ENCODE measurements around the gene DCT. TPM values are rescaled to one million over a fixed set of nuclear protein-coding genes. Genes with fewer than 3 reads are reported as not detected.
A peak's percentile ranks its signal among the peaks of the same experiment; 100 is the strongest.

The DCT gene
- total RNA-seq, 2 experiments from 2014 or later: 0.06 TPM; not detected in 1

DNA sequence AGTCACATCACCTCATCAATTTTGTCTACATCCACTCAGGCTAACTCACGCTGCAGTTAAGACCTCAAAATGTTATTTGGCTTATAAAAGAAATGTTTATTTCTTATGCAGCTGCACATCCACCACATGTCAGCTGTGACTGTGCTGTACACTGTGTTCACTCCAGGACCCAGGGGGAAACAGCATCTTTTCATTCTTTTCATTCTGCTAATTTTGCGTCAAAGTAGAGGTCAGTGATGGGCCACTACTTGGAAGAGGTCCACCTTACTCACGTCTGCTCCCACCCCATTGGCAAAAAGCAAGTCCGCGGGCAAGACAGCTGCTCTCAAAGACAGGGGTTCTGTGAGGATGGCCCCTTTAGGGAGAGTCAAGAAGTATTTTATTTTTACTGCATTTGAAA, 4.5 kb upstream of the DCT start:
- no peaks in the 10 kb centered on the region for H3K36me3 Mint-ChIP-seq
- H3K9me3 Mint-ChIP-seq (ENCODE audit: low read depth): no peaks in the 10 kb centered on the region
- no peak overlapping the region for H3K4me3 Mint-ChIP-seq
- DNase-seq: no peak
- H3K27me3 Mint-ChIP-seq: peaks cover 8% of the 10 kb centered on the region
- no peak overlapping the region for H3K27ac Mint-ChIP-seq
- H3K4me1 Mint-ChIP-seq: peaks cover 2% of the 10 kb centered on the region
- ATAC-seq: no peak
- CTCF ChIA-PET: interaction anchor here (1.2 kb wide), 1 partner anchor 48 kb away, joined by 3 read pairs; no protein-coding TSS in a partner anchor

DNA sequence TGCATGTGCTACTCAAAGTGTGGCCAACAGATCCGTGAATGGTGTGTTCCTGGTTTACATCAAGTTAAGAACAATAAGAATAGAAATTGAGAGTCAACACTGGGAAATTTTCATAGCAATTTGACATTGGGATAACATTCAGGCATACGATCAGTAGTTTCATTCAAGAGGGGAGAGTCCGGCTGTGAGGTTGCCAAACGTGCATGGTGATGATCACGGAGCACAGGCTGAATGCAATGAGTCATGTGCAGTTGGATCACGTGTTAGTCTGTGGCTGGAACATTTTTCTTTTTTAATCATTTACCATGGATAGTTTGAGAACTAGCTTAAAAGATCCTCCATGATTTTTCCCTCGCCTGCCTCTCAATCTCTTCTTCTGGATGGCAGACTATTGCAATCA, 2.5 kb upstream of the DCT start:
- no peak for ATAC-seq
- CTCF ChIA-PET: no interaction called here
- Mint-ChIP-seq H3K27ac (no peak overlapping the region), H3K27me3 (peaks cover 3% of the 10 kb centered on the region), H3K9me3 (ENCODE audit: low read depth) (no peaks in the 10 kb centered on the region), H3K4me1 (peaks cover 2% of the 10 kb centered on the region), H3K4me3 (no peak overlapping the region), H3K36me3 (no peaks in the 10 kb centered on the region)
- DNase-seq: no peak

DNA sequence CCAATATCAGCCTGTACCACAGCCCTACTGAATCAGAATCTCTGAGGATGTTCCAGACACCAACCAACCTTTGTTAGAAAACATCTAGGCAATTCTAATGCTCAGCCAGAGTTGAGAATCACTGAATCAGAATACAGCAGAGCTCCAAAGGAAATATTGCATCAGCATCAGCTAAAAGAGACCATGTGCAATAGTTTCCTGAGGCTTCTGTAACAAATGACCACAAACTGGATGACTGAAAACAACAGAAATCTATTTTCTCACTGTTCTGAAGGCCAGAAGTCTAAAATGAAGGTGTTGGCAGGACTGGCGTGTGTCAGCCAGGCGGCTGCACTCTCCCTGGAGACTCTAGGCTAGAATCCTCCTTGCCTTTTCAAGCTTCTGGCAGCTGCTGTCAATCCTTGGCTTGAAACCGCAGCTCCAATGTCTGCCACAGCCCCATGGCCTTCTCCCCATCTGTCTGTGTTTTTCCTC, 1.2 kb upstream of the DCT start:
- no peak overlapping the region for H3K27ac Mint-ChIP-seq
- no peaks in the 10 kb centered on the region for H3K36me3 Mint-ChIP-seq
- H3K9me3 Mint-ChIP-seq (ENCODE audit: low read depth): no peaks in the 10 kb centered on the region
- CTCF ChIA-PET: no interaction called here
- DNase-seq: no peak
- H3K4me1 Mint-ChIP-seq: peaks cover 2% of the 10 kb centered on the region
- no peaks in the 10 kb centered on the region for H3K27me3 Mint-ChIP-seq
- no peak for ATAC-seq
- no peak overlapping the region for H3K4me3 Mint-ChIP-seq

DNA sequence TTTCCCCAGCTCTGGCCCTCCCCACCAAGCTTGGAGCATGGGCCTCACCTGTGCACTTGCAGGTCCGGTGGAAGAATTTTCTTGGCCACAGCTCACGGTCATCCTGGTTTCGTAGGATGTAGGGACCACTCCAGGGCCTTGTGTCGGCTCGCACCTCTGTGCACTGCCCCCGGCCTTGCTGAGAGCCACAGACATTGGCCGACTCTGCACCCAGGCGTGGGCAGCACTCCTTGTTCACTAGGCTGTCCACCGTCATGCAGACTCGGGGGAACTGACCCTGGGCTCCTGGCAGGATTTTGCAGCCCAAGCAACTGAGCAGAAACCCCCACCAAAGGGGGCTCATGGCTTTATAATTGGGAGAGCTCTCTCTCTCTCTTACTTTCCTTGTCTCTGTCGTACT, 569 bp downstream of the DCT start:
- Mint-ChIP-seq H3K36me3 (no peaks in the 10 kb centered on the region), H3K4me1 (peaks cover 2% of the 10 kb centered on the region), H3K9me3 (ENCODE audit: low read depth) (no peaks in the 10 kb centered on the region), H3K27me3 (no peaks in the 10 kb centered on the region), H3K4me3 (no peak overlapping the region), H3K27ac (no peak overlapping the region)
- ATAC-seq (no peak), DNase-seq (no peak)
- CTCF ChIA-PET: interaction anchor here (1.2 kb wide), 1 partner anchor 142 kb away, joined by 3 read pairs; no protein-coding TSS in a partner anchor

DNA sequence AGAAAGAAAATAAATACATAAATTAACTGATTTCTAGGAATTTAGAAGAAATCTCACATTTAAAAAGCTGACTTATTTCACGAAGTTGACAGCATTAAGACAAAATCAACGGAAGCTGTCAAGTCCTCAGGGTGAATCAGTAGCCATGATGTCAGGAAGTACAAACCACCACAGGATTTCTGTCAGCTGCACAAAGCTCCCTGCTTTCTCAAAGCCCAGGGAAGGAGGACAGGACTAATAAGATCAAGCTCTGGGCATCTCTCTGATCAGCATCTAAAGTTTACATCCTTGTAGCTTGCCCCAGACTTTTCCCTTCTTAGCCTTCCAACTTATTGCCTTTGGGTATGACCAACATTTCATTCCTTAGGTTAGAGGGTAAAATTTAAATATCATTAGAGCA, 9.4 kb downstream of the DCT start:
- CTCF ChIA-PET: no interaction called here
- H3K36me3 Mint-ChIP-seq: no peaks in the 10 kb centered on the region
- H3K27ac Mint-ChIP-seq: no peak overlapping the region
- H3K9me3 Mint-ChIP-seq (ENCODE audit: low read depth): no peaks in the 10 kb centered on the region
- no peak overlapping the region for H3K4me3 Mint-ChIP-seq
- ATAC-seq (no peak), DNase-seq (no peak)
- no peaks in the 10 kb centered on the region for H3K27me3 Mint-ChIP-seq
- H3K4me1 Mint-ChIP-seq: no peaks in the 10 kb centered on the region

DNA sequence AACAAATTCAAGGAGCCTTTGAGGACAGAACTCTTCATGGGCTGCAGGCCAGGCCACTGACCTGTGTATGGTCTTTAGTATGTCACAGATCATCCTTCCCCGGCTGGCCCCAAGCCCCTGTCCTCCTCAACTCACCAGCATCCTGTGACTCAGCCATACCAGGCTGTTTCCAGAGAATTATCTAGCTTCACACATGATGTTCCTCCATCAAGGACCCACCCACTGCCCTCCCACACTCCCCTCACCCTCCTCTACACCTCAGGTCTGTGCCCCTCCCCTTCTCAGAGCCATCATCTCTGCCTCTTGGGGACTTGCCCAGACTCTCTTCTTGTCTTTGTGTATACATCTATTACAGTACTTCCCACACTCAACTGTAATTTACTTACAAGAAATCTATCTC, 14.7 kb downstream of the DCT start:
- no peaks in the 10 kb centered on the region for H3K9me3 Mint-ChIP-seq (ENCODE audit: low read depth)
- DNase-seq (no peak), ATAC-seq (no peak)
- H3K36me3 Mint-ChIP-seq: no peaks in the 10 kb centered on the region
- H3K27ac Mint-ChIP-seq: no peak overlapping the region
- H3K4me3 Mint-ChIP-seq: no peak overlapping the region
- H3K4me1 Mint-ChIP-seq: no peaks in the 10 kb centered on the region
- CTCF ChIA-PET: no interaction called here
- H3K27me3 Mint-ChIP-seq: no peaks in the 10 kb centered on the region

DNA sequence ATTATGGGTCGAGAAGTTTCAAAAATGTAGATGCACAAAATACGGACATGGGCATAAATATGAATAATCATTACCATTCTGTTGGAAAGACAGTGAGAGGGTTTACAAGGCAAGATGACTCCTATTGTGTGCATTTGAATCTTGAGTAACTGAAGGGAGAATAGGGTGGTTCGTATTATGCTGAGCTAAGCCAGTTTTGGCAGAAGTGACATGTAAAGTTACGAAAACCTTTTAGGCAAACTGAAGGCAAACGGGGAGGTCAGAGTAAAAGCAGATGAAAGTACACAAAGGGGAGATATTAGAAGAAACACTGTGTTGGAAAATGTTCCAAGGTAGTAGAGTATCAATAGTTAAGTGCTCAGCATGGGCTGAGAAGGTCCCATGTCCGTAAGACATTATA, 16.8 kb downstream of the DCT start:
- CTCF ChIA-PET: no interaction called here
- Mint-ChIP-seq H3K4me3 (no peak overlapping the region), H3K36me3 (no peaks in the 10 kb centered on the region), H3K27me3 (no peaks in the 10 kb centered on the region), H3K9me3 (ENCODE audit: low read depth) (no peaks in the 10 kb centered on the region), H3K4me1 (no peaks in the 10 kb centered on the region), H3K27ac (no peak overlapping the region)
- DNase-seq (no peak), ATAC-seq (no peak)

DNA sequence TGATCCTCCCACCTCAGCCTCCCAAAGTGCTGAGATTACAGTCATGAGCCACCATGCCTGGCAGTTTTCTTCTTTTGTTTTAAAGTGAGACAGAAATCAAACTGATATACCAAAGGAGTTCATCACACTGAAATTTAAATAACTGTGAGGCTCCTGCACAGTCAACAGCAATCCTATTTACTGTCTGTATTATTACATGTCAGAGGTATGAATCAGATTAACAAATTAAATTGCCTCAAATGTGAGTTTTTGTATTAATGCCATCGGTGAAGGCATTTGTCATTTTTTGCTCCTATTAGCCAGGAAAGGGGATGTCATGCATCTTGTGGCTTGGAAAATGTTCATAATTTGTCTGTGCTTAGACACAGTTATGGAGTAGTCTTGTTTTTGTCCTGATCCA, 20.4 kb downstream of the DCT start:
- CTCF ChIA-PET: no interaction called here
- Mint-ChIP-seq H3K4me3 (no peak overlapping the region), H3K27me3 (no peaks in the 10 kb centered on the region), H3K9me3 (ENCODE audit: low read depth) (no peaks in the 10 kb centered on the region), H3K4me1 (no peaks in the 10 kb centered on the region), H3K27ac (no peak overlapping the region), H3K36me3 (no peaks in the 10 kb centered on the region)
- no peak for ATAC-seq
- no peak for DNase-seq

DNA sequence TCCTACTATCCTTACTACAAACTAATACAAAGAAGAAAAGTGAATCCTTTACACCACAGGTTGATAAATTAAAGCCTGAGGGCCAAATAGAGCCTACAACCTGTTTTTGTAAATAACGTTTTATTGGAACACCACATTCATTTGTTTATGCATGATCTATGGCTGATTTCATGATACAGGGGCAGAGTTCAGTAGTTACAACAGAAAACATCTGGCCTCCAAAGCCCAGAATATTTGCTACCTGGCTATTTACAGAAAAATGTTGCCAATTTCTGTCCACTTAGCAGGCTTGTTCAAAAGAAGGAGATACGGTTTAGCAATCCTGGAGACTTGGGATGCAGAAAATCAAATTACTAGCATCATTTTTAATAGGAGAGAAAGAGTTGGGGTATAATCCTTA, 24.1 kb downstream of the DCT start:
- no peaks in the 10 kb centered on the region for H3K27me3 Mint-ChIP-seq
- no peak overlapping the region for H3K27ac Mint-ChIP-seq
- CTCF ChIA-PET: no interaction called here
- H3K9me3 Mint-ChIP-seq (ENCODE audit: low read depth): no peaks in the 10 kb centered on the region
- H3K4me3 Mint-ChIP-seq: no peak overlapping the region
- no peaks in the 10 kb centered on the region for H3K36me3 Mint-ChIP-seq
- DNase-seq (no peak), ATAC-seq (no peak)
- H3K4me1 Mint-ChIP-seq: no peaks in the 10 kb centered on the region

DNA sequence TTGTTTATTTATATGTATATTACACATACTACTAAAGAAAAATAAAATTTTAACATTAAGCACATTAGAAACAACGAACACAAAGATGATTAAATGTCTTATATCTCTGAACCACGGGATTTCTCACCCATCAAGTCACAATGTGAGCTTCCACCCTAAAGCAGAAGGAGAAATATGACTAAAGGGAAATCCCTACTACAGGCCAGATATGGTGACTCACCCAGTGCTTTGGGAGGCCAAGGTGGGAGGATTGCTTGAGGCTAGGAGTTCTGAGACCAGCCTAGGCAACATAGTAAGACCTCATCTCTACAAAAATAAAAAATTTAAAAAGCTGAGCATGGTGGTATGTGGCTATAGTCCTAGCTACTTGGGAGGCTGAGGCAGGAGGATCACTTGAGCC, 24.6 kb downstream of the DCT start:
- no peak for ATAC-seq
- H3K27me3 Mint-ChIP-seq: no peaks in the 10 kb centered on the region
- H3K9me3 Mint-ChIP-seq (ENCODE audit: low read depth): no peaks in the 10 kb centered on the region
- DNase-seq: no peak
- no peak overlapping the region for H3K27ac Mint-ChIP-seq
- no peaks in the 10 kb centered on the region for H3K36me3 Mint-ChIP-seq
- H3K4me1 Mint-ChIP-seq: no peaks in the 10 kb centered on the region
- H3K4me3 Mint-ChIP-seq: no peak overlapping the region
- CTCF ChIA-PET: no interaction called here

DNA sequence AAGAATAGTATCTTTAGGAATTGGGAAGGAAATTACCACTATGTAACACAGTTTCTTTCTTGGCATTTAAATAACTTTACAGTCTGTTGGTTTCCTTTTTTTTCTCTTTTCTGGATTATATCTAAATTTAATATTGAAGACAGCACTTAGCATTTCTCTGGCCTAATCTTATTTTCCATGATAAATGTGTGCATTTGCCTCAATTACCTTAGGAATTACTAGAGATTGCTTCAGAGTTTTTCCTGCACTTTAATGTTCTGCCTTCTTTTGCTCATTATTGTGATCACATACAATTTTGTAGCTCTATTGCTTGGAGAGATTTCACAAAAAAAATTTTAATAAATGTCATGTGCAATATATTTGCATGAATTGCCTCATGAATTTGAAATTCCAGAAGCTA, 25.1 kb downstream of the DCT start:
- H3K9me3 Mint-ChIP-seq (ENCODE audit: low read depth): no peaks in the 10 kb centered on the region
- H3K36me3 Mint-ChIP-seq: no peaks in the 10 kb centered on the region
- H3K27ac Mint-ChIP-seq: no peak overlapping the region
- H3K4me3 Mint-ChIP-seq: no peak overlapping the region
- DNase-seq (no peak), ATAC-seq (no peak)
- no peaks in the 10 kb centered on the region for H3K4me1 Mint-ChIP-seq
- H3K27me3 Mint-ChIP-seq: no peaks in the 10 kb centered on the region
- CTCF ChIA-PET: no interaction called here

DNA sequence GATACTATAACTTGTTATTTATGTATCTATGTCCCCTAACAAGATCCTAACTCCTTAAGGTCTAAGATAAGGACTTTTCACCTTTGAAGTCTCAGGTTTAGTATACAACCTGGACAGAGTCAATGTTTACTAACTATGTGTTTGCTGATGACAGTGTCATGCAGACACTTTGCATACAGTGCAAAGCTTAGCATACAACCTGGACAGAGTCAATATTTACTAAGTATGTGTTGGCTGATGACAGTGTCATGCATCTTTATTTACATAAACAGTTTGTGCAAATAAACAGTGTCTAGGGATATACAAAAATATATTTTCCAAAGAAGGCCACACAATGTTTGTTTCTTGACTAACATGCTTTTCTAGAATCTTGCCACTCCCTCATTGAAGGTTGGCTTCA, 34.7 kb downstream of the DCT start:
- Mint-ChIP-seq H3K9me3 (ENCODE audit: low read depth) (no peaks in the 10 kb centered on the region), H3K4me1 (no peaks in the 10 kb centered on the region), H3K27me3 (no peaks in the 10 kb centered on the region), H3K4me3 (no peak overlapping the region), H3K27ac (no peak overlapping the region), H3K36me3 (no peaks in the 10 kb centered on the region)
- no peak for ATAC-seq
- DNase-seq: no peak
- CTCF ChIA-PET: no interaction called here

DNA sequence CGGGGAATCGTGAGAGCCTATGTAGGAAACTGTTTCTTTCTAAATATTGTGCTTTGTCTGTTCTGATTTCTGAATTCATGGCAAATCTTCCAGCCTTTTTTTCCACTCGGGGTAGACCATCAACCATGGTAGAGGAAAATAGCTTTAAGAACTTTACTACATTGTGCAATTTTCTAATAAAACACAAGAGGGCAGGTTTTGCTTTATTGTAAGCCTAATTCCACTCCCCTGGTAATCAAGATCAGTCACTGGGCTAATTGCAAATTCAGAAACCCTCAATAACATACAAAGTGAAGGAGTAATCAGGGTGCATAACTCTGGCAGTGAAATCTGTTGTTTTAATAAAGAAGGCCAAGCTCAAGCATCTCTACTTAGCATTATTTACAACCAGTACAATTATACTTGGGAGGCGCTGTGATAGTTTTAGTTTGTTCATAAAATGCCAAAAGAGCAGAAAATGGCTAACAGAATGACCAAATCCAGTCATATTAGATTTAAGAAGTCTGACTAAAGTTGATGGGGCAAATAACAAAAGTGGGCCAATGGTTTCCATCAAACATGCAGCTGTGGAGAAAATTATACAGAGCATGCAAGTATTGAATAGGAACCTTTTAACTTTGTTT, 43.8 kb downstream of the DCT start:
- no peak for DNase-seq
- Mint-ChIP-seq H3K27me3 (peaks cover 3% of the 10 kb centered on the region), H3K27ac (no peak overlapping the region), H3K4me1 (peaks cover 16% of the 10 kb centered on the region), H3K36me3 (peaks cover 2% of the 10 kb centered on the region), H3K9me3 (ENCODE audit: low read depth) (no peaks in the 10 kb centered on the region), H3K4me3 (no peak overlapping the region)
- CTCF ChIA-PET: interaction anchor here (0.8 to 8.3 kb wide), 16 partner anchors 10 to 969 kb away, joined by 3 to 128 read pairs (median 3); partner anchors contain the start of gene TGDS
- ATAC-seq: peak; percentile 58

DNA sequence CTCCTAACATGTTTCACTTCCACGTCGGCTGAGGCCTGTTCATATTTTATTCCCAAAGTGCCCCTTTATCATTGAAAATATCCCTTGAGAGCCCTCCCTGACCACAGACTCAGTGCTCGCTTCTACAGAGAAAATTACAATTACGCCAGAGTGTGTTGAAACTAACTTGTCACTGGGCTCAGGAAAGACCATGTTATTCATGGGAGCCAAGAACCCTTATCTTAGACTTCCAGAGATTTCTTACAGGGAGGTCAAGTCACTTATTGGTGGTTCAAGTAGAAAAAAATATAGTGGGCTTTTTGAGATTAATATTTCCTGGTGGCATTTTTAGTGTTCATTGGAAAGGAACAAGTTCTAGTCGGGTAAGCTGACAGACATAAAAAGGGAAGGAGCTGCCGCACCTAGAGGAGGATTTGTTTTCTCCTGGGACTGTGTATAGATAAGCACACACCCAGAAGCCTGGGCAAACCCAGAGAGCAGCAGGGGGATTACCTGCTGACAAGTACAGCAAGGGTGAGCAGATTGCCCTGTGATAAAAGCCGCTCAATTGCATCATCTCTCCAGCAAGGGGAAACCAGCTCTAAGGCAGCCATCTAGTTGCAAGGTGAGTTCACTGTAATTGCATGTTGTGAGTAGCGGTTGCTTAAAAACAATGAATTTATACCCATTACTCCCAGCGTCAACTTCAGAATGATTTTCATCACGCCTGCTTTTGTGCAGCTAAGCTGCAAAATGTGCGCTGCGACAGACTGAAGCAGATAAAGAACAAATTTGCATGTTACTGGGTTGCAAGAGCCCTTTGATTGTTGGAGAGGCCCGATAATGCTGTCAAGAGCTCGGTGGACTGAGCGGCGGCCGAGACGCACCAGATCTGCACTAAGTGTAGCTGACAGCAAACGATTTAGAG, 46.2 kb downstream of the DCT start:
- no peak for ATAC-seq
- no peak for DNase-seq
- no peaks in the 10 kb centered on the region for H3K27me3 Mint-ChIP-seq
- no peak overlapping the region for H3K4me3 Mint-ChIP-seq
- no peak overlapping the region for H3K27ac Mint-ChIP-seq
- CTCF ChIA-PET: interaction anchor here (8.3 kb wide), 1 partner anchor 185 kb away, joined by 128 read pairs; no protein-coding TSS in a partner anchor
- peaks cover 16% of the 10 kb centered on the region for H3K4me1 Mint-ChIP-seq
- H3K9me3 Mint-ChIP-seq (ENCODE audit: low read depth): no peaks in the 10 kb centered on the region
- H3K36me3 Mint-ChIP-seq: peaks cover 2% of the 10 kb centered on the region

All from activated CD8-positive, alpha-beta memory T cell treated with anti-CD3 and anti-CD28 coated beads, Interleukin-2, amount 10 ng/mL, durations not matched to agents 7 days and 5 days (primary cell).